Measurements from ENCODE around the gene CAMTA1.

The CAMTA1 gene

DNA sequence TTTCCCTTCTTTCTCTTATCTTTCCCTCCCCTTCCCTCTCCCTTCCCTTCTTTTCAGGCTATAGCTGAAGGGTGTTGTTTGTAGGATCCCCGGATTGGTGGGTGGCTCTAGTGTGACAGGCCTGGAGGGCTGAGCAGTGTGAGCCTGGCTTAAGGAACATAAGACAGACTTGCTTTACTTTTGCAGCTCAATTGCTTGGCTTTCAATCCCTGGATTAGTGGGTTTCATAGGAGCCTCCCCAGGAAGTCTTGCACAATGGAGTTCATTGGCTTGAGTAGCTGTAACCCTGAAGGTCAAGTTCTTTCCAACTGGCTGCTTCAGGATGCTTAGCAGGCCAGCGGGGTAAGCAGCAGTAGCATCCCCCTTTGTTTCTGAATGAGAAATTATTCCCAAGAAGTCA lies 126.7 kb downstream of the CAMTA1 start:
- no peak overlapping the region for H3K9ac ChIP-seq (ENCODE audit: low read length)
- H3K4me2 ChIP-seq (ENCODE audit: low read depth, low read length) = no peak overlapping the region
- H3K9me3 ChIP-seq (replicated peaks; ENCODE audit: insufficient read depth, low read length) = no peaks in the 10 kb centered on the region
- peaks cover 5% of the 10 kb centered on the region for H3K4me1 ChIP-seq (ENCODE audit: low read length)
- H3K9me2 ChIP-seq (replicated peaks; ENCODE audit: insufficient read depth, low read length) = no peaks in the 10 kb centered on the region
- H3K36me3 ChIP-seq (replicated peaks; ENCODE audit: insufficient read depth, low read length) = no peaks in the 10 kb centered on the region
- H3K4me3 ChIP-seq (ENCODE audit: low read length) = no peak overlapping the region
- DNase-seq = no peak
- H2AFZ ChIP-seq (ENCODE audit: low read length) = no peak overlapping the region
- no peak overlapping the region for H3K27ac ChIP-seq (ENCODE audit: low read length)
- no peaks in the 10 kb centered on the region for H3K27me3 ChIP-seq (replicated peaks; ENCODE audit: insufficient read depth, low read length)
- H4K20me1 ChIP-seq (ENCODE audit: insufficient read depth, low read length) = no peaks in the 10 kb centered on the region
- H3F3A ChIP-seq (ENCODE audit: insufficient read depth, low read length) = no peaks in the 10 kb centered on the region
- TF ChIP-seq EZH2 (optimal IDR thresholded peaks at IDR 0.05; ENCODE audit: low read depth, low read length) (no peak), EZH2phosphoT487 (IDR thresholded peaks at IDR 0.05; ENCODE audit: low read length) (no peak)
- TF ChIP-seq, protein P1, sequence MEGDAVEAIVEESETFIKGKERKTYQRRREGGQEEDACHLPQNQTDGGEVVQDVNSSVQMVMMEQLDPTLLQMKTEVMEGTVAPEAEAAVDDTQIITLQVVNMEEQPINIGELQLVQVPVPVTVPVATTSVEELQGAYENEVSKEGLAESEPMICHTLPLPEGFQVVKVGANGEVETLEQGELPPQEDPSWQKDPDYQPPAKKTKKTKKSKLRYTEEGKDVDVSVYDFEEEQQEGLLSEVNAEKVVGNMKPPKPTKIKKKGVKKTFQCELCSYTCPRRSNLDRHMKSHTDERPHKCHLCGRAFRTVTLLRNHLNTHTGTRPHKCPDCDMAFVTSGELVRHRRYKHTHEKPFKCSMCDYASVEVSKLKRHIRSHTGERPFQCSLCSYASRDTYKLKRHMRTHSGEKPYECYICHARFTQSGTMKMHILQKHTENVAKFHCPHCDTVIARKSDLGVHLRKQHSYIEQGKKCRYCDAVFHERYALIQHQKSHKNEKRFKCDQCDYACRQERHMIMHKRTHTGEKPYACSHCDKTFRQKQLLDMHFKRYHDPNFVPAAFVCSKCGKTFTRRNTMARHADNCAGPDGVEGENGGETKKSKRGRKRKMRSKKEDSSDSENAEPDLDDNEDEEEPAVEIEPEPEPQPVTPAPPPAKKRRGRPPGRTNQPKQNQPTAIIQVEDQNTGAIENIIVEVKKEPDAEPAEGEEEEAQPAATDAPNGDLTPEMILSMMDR (IDR thresholded peaks at IDR 0.05; ENCODE audit: low read length) = no peak
- no peaks in the 10 kb centered on the region for H3K79me2 ChIP-seq (ENCODE audit: low read length)

DNA sequence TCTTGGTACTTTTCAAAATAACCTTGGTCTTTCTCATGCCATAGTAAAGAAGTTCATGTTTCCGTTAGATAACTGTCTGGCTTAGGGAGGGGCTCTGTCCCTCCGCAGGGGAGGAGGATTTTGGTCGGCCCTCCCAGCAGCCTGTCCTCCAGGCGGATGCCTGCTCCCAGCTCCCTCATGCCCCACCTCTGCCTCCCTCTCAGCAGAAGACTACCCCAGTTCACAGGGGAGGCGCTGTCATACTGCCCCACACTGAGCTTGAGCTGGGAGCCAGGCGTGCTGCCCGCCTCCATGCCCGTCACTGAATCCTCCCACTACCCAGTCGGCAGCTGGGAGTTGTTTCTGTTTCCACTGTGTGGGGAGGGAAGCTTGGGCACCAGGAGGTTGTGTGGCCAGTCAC lies 127.3 kb downstream of the CAMTA1 start:
- no peak for DNase-seq
- no peaks in the 10 kb centered on the region for H3K36me3 ChIP-seq (replicated peaks; ENCODE audit: insufficient read depth, low read length)
- TF ChIP-seq EZH2 (optimal IDR thresholded peaks at IDR 0.05; ENCODE audit: low read depth, low read length) = no peak
- TF ChIP-seq, protein P1 (IDR thresholded peaks at IDR 0.05; ENCODE audit: low read length) = no peak
- no peak overlapping the region for H3K27ac ChIP-seq (ENCODE audit: low read length)
- H3K9me3 ChIP-seq (replicated peaks; ENCODE audit: insufficient read depth, low read length) = no peaks in the 10 kb centered on the region
- H3K9me2 ChIP-seq (replicated peaks; ENCODE audit: insufficient read depth, low read length) = no peaks in the 10 kb centered on the region
- no peak overlapping the region for H3K9ac ChIP-seq (ENCODE audit: low read length)
- H3K4me2 ChIP-seq (ENCODE audit: low read depth, low read length) = no peak overlapping the region
- no peaks in the 10 kb centered on the region for H4K20me1 ChIP-seq (ENCODE audit: insufficient read depth, low read length)
- H3K79me2 ChIP-seq (ENCODE audit: low read length) = no peaks in the 10 kb centered on the region
- H3K27me3 ChIP-seq (replicated peaks; ENCODE audit: insufficient read depth, low read length) = no peaks in the 10 kb centered on the region
- no peak overlapping the region for H3K4me3 ChIP-seq (ENCODE audit: low read length)
- H2AFZ ChIP-seq (ENCODE audit: low read length) = no peak overlapping the region
- H3F3A ChIP-seq (ENCODE audit: insufficient read depth, low read length) = no peaks in the 10 kb centered on the region
- peaks cover 8% of the 10 kb centered on the region for H3K4me1 ChIP-seq (ENCODE audit: low read length)

DNA sequence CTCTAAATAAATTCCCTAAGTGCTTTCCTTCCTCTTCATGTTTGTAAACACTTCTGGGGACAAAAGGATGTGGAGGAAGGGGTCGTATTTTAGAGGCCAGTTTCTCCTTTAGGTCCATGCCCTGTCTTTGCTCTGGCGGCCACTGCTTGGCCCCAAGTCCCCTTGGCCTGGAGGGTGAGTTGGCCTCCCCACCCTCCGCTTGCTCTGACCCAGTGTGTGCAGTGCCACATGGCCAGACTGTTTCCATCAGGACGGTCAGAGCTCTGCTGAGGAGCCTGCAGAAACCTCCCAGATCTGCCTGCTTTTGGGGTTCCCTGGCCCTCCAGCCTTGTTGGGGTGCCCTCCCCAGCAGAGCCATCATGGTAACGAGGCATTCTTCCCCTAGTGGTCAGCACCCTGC lies 127.8 kb downstream of the CAMTA1 start:
- H3K4me1 ChIP-seq (ENCODE audit: low read length) = peaks cover 14% of the 10 kb centered on the region
- DNase-seq = no peak
- no peaks in the 10 kb centered on the region for H3K36me3 ChIP-seq (replicated peaks; ENCODE audit: insufficient read depth, low read length)
- no peaks in the 10 kb centered on the region for H3K27me3 ChIP-seq (replicated peaks; ENCODE audit: insufficient read depth, low read length)
- no peak overlapping the region for H3K4me2 ChIP-seq (ENCODE audit: low read depth, low read length)
- no peaks in the 10 kb centered on the region for H3K9me2 ChIP-seq (replicated peaks; ENCODE audit: insufficient read depth, low read length)
- no peaks in the 10 kb centered on the region for H3K9me3 ChIP-seq (replicated peaks; ENCODE audit: insufficient read depth, low read length)
- H3K4me3 ChIP-seq (ENCODE audit: low read length) = no peak overlapping the region
- peaks cover 5% of the 10 kb centered on the region for H3F3A ChIP-seq (ENCODE audit: insufficient read depth, low read length)
- H2AFZ ChIP-seq (ENCODE audit: low read length) = no peak overlapping the region
- H3K79me2 ChIP-seq (ENCODE audit: low read length) = no peaks in the 10 kb centered on the region
- no peak overlapping the region for H3K9ac ChIP-seq (ENCODE audit: low read length)
- no peaks in the 10 kb centered on the region for H4K20me1 ChIP-seq (ENCODE audit: insufficient read depth, low read length)
- no peak overlapping the region for H3K27ac ChIP-seq (ENCODE audit: low read length)
- TF ChIP-seq, protein P1 (IDR thresholded peaks at IDR 0.05; ENCODE audit: low read length) = no peak
- TF ChIP-seq EZH2phosphoT487 (IDR thresholded peaks at IDR 0.05; ENCODE audit: low read length) (no peak), EZH2 (optimal IDR thresholded peaks at IDR 0.05; ENCODE audit: low read depth, low read length) (no peak)
